A673 (cell line): ENCODE measurements around the gene PIN4. TPM values are rescaled to one million over a fixed set of nuclear protein-coding genes. Genes with fewer than 3 reads are reported as not detected.

Source experiments
- BruUV-seq: library from RNA; stranded (reverse); fragments of 400-500 nt; replicated peaks from 2 replicates; lab custom pipeline; 2021; lab: Mats Ljungman, UMichigan
- CTCF ChIA-PET: fragments of 300-600 bp; sonication (Branson Sonifier 250); formaldehyde crosslinking; loops from one replicate; lab custom pipeline; 2022; ENCODE audit warnings: antibody characterized with exemption; lab: Charles Lee
- POLR2A ChIA-PET: fragments of 300-600 bp; sonication (Branson Sonifier 250); formaldehyde crosslinking; loops from one replicate; lab custom pipeline; 2022; ENCODE audit warnings: antibody characterized with exemption; ENCODE audit not compliant: low non-redundant PET; lab: Charles Lee
- DNase-seq: peaks from one replicate; pipeline ENCODE4 v3.0.0-alpha.2; 2015; ENCODE audit warnings: low spot score
- H3K27ac ChIP-seq: fragments of 200-600 bp; sonication (generic); 2 replicates; pipeline ENCODE4 v1.5.1; 2016; ENCODE audit warnings: mixed run types, low read depth, mild to moderate bottlenecking, mixed read lengths, antibody characterized with exemption, low read length; ENCODE audit not compliant: poor library complexity, severe bottlenecking
- H3K27me3 ChIP-seq: fragments of 200-600 bp; sonication (generic); replicated peaks from 2 replicates; pipeline ENCODE4 v1.6.1; 2017; ENCODE audit warnings: mixed run types, low read depth, mild to moderate bottlenecking, mixed read lengths, antibody characterized with exemption, low read length; ENCODE audit not compliant: insufficient read depth, poor library complexity
- H3K36me3 ChIP-seq: fragments of 200-600 bp; sonication (generic); 2 replicates; pipeline ENCODE4 v1.6.1; 2016; ENCODE audit warnings: mixed run types, mild to moderate bottlenecking, mixed read lengths, antibody characterized with exemption, low read length; ENCODE audit not compliant: insufficient read depth, poor library complexity, severe bottlenecking
- H3K4me1 ChIP-seq: fragments of 200-600 bp; sonication (generic); 2 replicates; pipeline ENCODE4 v1.6.1; 2017; ENCODE audit warnings: mixed run types, mild to moderate bottlenecking, mixed read lengths, antibody characterized with exemption, low read length; ENCODE audit not compliant: insufficient read depth, poor library complexity, severe bottlenecking
- H3K4me3 ChIP-seq: fragments of 200-600 bp; sonication (generic); 2 replicates; pipeline ENCODE4 v1.5.1; 2016; ENCODE audit warnings: low read depth, mixed run types, mild to moderate bottlenecking, mixed read lengths, low read length; ENCODE audit not compliant: poor library complexity, severe bottlenecking
- H3K9me3 ChIP-seq: fragments of 200-600 bp; sonication (generic); 2 replicates; pipeline ENCODE4 v1.6.1; 2016; ENCODE audit warnings: mixed run types, low read depth, mild to moderate bottlenecking, mixed read lengths, antibody characterized with exemption, low read length; ENCODE audit not compliant: poor library complexity, severe bottlenecking
- EZH2 ChIP-seq: fragments of 200-600 bp; sonication (generic); IDR thresholded peaks from 2 replicates; pipeline ENCODE4 v1.6.1; 2017; ENCODE audit warnings: borderline replicate concordance, low read depth, mild to moderate bottlenecking, mixed read lengths, antibody characterized with exemption, low read length; ENCODE audit not compliant: poor library complexity, severe bottlenecking
- intact Hi-C: fragments of 100-400 bp; cut with micrococcal nuclease; formaldehyde crosslinking; loops from one replicate; pipeline ENCODE4 v1.10.0; 2022; ENCODE audit not compliant: unreplicated experiment
- total RNA-seq: library from RNA; stranded (reverse); gene quantifications from 2 replicates; pipeline ENCODE4 v1.2.3, GENCODE V29; 2021
- TF ChIP-seq, protein P1 (sequence below): fragments of 300-800, 200-600 bp; sonication (generic); conservative IDR thresholded peaks from 2 replicates; pipeline ENCODE4 v1.5.1; 2017; ENCODE audit warnings: low read depth, mild to moderate bottlenecking, antibody characterized with exemption, low read length, moderate library complexity, mixed read lengths

PIN4 gene
- total RNA-seq, 1 experiment from 2014 or later, result 20.0 TPM

DNA sequence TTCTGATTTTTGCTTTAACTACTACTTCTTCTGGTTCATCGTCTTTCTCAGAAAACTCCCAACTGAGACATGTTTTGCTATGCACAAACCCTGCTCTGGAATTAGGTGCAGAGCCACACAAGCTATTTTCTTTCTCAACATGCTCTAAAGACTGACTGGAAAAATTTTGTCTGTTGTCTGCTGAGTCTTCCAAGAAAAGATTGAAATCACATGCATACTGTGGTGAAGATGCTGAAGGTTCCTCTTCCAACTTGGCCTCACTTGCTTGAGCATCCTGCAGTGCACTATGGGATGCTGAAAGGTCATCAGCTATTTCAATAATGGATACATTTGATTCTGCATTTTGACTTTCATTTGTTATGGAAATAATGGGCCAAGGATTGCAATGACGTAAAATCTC, 24.1 kb downstream of the PIN4 start:
- Histone ChIP-seq H3K4me1 (peaks cover 5% of the 10 kb centered on the region), H3K27me3 (no peaks in the 10 kb centered on the region), H3K9me3 (no peaks in the 10 kb centered on the region), H3K4me3 (no peak overlapping the region), H3K36me3 (peaks cover 6% of the 10 kb centered on the region), H3K27ac (no peak overlapping the region)
- CTCF ChIA-PET, result no interaction called here
- POLR2A ChIA-PET, result no interaction called here
- no peak for TF ChIP-seq EZH2
- TF ChIP-seq, protein P1, sequence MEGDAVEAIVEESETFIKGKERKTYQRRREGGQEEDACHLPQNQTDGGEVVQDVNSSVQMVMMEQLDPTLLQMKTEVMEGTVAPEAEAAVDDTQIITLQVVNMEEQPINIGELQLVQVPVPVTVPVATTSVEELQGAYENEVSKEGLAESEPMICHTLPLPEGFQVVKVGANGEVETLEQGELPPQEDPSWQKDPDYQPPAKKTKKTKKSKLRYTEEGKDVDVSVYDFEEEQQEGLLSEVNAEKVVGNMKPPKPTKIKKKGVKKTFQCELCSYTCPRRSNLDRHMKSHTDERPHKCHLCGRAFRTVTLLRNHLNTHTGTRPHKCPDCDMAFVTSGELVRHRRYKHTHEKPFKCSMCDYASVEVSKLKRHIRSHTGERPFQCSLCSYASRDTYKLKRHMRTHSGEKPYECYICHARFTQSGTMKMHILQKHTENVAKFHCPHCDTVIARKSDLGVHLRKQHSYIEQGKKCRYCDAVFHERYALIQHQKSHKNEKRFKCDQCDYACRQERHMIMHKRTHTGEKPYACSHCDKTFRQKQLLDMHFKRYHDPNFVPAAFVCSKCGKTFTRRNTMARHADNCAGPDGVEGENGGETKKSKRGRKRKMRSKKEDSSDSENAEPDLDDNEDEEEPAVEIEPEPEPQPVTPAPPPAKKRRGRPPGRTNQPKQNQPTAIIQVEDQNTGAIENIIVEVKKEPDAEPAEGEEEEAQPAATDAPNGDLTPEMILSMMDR, result no peak
- no TSS peak for BruUV-seq
- intact Hi-C loops, result no loop called here
- DNase-seq, result no peak

- H3K4me3 ChIP-seq, result no peak overlapping the region
- CTCF ChIA-PET, result no interaction called here
- no TSS peak for BruUV-seq
- peaks cover 6% of the 10 kb centered on the region for H3K36me3 ChIP-seq
- H3K9me3 ChIP-seq, result no peaks in the 10 kb centered on the region
- intact Hi-C loops, result no loop called here
- no peaks in the 10 kb centered on the region for H3K4me1 ChIP-seq
- DNase-seq, result no peak
- POLR2A ChIA-PET, result no interaction called here
- H3K27ac ChIP-seq, result no peak overlapping the region
- TF ChIP-seq, protein P1, result no peak
- TF ChIP-seq EZH2, result no peak
- no peaks in the 10 kb centered on the region for H3K27me3 ChIP-seq
Measured at GRCh38 chrX:72207366-72207765, 25.8 kb downstream of the PIN4 start.

DNA sequence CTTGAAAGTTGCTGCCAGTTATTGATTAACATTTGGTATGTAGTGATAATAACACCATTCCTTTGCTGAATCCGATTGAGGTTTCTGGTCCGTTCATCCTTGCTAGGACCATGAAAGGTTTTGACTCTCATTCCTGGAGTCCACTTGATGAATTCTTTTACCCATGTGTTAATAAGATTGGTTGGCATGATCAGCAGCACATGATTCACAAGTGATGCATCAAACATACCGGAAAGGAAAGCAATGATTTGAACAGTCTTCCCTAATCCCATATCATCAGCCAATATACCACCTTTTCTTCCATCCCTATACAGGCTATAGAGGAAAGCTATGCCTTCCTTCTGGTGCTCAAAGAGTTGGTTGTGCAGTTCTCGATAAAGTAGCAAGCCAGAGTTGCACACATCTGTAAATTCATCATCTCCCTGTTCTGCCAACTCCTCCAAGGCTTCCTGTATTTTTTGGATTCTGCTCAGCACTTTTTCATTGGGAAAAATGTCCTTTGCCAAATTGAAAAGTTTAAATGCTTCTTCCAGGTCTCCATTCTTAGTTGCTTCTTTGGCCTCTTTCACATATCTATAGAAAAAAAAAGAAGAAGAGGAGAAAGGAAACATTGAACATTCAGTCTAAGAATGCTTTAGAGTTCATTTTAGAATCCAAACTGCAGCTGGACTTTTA, 26.7 kb downstream of the PIN4 start:
- Histone ChIP-seq H3K9me3 (no peaks in the 10 kb centered on the region), H3K27me3 (no peaks in the 10 kb centered on the region), H3K27ac (no peak overlapping the region), H3K4me3 (no peak overlapping the region), H3K4me1 (no peaks in the 10 kb centered on the region), H3K36me3 (peaks cover 6% of the 10 kb centered on the region)
- ChIA-PET POLR2A (no interaction called here), CTCF (no interaction called here)
- intact Hi-C loops, result no loop called here
- no peak for TF ChIP-seq EZH2
- TF ChIP-seq, protein P1, result no peak
- no peak for DNase-seq
- BruUV-seq, result TSS peak; percentile 20
